ENCODE data around the gene GPN2. TPM values are rescaled to one million over a fixed set of nuclear protein-coding genes. Genes with fewer than 3 reads are reported as not detected.

Gene GPN2
- total and polyA plus RNA-seq, 9 of the 15 experiments (the other 6 are each of a cell fraction or from before 2014, with no cell fraction given), result 9.9 to 58.8 (median 20.4) TPM

- TF ChIP-seq E2F8 (IDR thresholded peaks at IDR 0.05; ENCODE audit: low read depth, partially characterized antibody) (peak; percentile 99), MTA2 (IDR thresholded peaks at IDR 0.05; ENCODE audit: low read depth) (no peak), POLR2AphosphoS2 (IDR thresholded peaks at IDR 0.05; ENCODE audit: low read length) (no peak; the same call in 1 of the 2 replicates)
- TF ChIP-seq, protein P1, sequence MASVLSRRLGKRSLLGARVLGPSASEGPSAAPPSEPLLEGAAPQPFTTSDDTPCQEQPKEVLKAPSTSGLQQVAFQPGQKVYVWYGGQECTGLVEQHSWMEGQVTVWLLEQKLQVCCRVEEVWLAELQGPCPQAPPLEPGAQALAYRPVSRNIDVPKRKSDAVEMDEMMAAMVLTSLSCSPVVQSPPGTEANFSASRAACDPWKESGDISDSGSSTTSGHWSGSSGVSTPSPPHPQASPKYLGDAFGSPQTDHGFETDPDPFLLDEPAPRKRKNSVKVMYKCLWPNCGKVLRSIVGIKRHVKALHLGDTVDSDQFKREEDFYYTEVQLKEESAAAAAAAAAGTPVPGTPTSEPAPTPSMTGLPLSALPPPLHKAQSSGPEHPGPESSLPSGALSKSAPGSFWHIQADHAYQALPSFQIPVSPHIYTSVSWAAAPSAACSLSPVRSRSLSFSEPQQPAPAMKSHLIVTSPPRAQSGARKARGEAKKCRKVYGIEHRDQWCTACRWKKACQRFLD (CRISPR knock-in tag; IDR thresholded peaks at IDR 0.05), result peak; percentile 57; the same call in 1 of the 2 replicates
Observed at GRCh38 chr1:26864610-26865480, 25.2 kb downstream of the GPN2 start (continued).

Data from K562 (cell line).